Measurements from ENCODE around the gene ATP10B.

ATP10B gene

GRCh38 chr5:160805376-160805775 is 46.6 kb downstream of the ATP10B start:
- Histone ChIP-seq H3K27me3 (replicated peaks) (no peaks in the 10 kb centered on the region), H3K36me3 (replicated peaks) (no peaks in the 10 kb centered on the region), H3K27ac (no peak overlapping the region), H3K4me3 (ENCODE audit: low read depth, low read length) (no peak overlapping the region)
- no peak for TF ChIP-seq CTCF (IDR thresholded peaks at IDR 0.05; ENCODE audit: low read depth, low read length, missing control alignments)
- DNase-seq, result no peak
- in situ Hi-C loops (cut with HindIII; ENCODE audit: low pct_ligation_motif_present, low sequenced_read_pairs), result no loop called here

- Histone ChIP-seq H3K27me3 (replicated peaks) (no peaks in the 10 kb centered on the region), H3K4me3 (ENCODE audit: low read depth, low read length) (no peak overlapping the region), H3K36me3 (replicated peaks) (no peaks in the 10 kb centered on the region), H3K27ac (no peak overlapping the region)
- no peak for TF ChIP-seq CTCF (IDR thresholded peaks at IDR 0.05; ENCODE audit: low read depth, low read length, missing control alignments)
- in situ Hi-C loops (cut with HindIII; ENCODE audit: low pct_ligation_motif_present, low sequenced_read_pairs), result no loop called here
- DNase-seq, result no peak
Measured at GRCh38 chr5:160802592-160802991, 49.4 kb downstream of the ATP10B start.

- Histone ChIP-seq H3K4me3 (ENCODE audit: low read depth, low read length) (no peak overlapping the region), H3K27ac (no peak overlapping the region), H3K36me3 (replicated peaks) (no peaks in the 10 kb centered on the region), H3K27me3 (replicated peaks) (no peaks in the 10 kb centered on the region)
- no peak for TF ChIP-seq CTCF (IDR thresholded peaks at IDR 0.05; ENCODE audit: low read depth, low read length, missing control alignments)
- no peak for DNase-seq
- in situ Hi-C loops (cut with HindIII; ENCODE audit: low pct_ligation_motif_present, low sequenced_read_pairs), result no loop called here
Measured at GRCh38 chr5:160800375-160801275, 51.4 kb downstream of the ATP10B start.

- in situ Hi-C loops (cut with HindIII; ENCODE audit: low pct_ligation_motif_present, low sequenced_read_pairs), result no loop called here
- H3K4me3 ChIP-seq (ENCODE audit: low read depth, low read length), result no peak overlapping the region
- no peak for DNase-seq
- no peak overlapping the region for H3K27ac ChIP-seq
- H3K27me3 ChIP-seq (replicated peaks), result no peaks in the 10 kb centered on the region
- H3K36me3 ChIP-seq (replicated peaks), result no peaks in the 10 kb centered on the region
- no peak for TF ChIP-seq CTCF (IDR thresholded peaks at IDR 0.05; ENCODE audit: low read depth, low read length, missing control alignments)
Measured at GRCh38 chr5:160799184-160799583, 52.8 kb downstream of the ATP10B start.

- Histone ChIP-seq H3K4me3 (ENCODE audit: low read depth, low read length) (no peak overlapping the region), H3K27me3 (replicated peaks) (no peaks in the 10 kb centered on the region), H3K27ac (no peak overlapping the region), H3K36me3 (replicated peaks) (no peaks in the 10 kb centered on the region)
- no peak for TF ChIP-seq CTCF (IDR thresholded peaks at IDR 0.05; ENCODE audit: low read depth, low read length, missing control alignments)
- in situ Hi-C loops (cut with HindIII; ENCODE audit: low pct_ligation_motif_present, low sequenced_read_pairs), result no loop called here
- no peak for DNase-seq
Measured at GRCh38 chr5:160797020-160797419, 55.0 kb downstream of the ATP10B start.

- TF ChIP-seq CTCF (IDR thresholded peaks at IDR 0.05; ENCODE audit: low read depth, low read length, missing control alignments), result no peak
Measured at GRCh38 chr5:160793530-160793899, 58.5 kb downstream of the ATP10B start.

More at GRCh38 chr5:160793530-160793899, 58.5 kb downstream of the ATP10B start:
- no peak overlapping the region for H3K27ac ChIP-seq
- DNase-seq, result no peak
- in situ Hi-C loops (cut with HindIII; ENCODE audit: low pct_ligation_motif_present, low sequenced_read_pairs), result no loop called here
- no peaks in the 10 kb centered on the region for H3K27me3 ChIP-seq (replicated peaks)
- H3K36me3 ChIP-seq (replicated peaks), result no peaks in the 10 kb centered on the region
- no peak overlapping the region for H3K4me3 ChIP-seq (ENCODE audit: low read depth, low read length)

Measured in brain microvascular endothelial cell (primary cell).